ENCODE data around the gene DCC. TPM values are rescaled to one million over a fixed set of nuclear protein-coding genes. Genes with fewer than 3 reads are reported as not detected.

DCC gene
- total RNA-seq, 1 experiment from 2014 or later = not detected

DNA sequence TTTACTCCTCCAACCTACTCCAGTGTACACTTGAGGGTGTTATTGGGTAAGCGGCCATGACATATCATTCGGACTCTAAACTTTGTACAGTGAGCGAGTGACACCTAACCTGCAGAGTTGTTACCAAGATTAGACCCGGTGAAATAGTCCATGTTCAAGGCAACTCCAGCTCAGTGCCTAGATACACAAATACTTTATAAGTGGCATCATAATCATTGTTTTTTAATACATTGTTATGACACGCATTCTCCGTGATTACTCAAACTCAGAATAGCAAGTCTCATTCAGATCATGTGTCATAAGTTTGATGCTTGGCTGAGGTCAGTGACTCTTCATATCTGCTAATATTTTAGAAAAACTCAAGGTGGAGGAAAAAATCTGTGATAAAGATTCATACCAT lies 597.8 kb downstream of the DCC start:
- Histone ChIP-seq H2AFZ (ENCODE audit: low read depth, low read length, poor library complexity, severe bottlenecking) (no peak overlapping the region), H3K9ac (ENCODE audit: low read length) (no peak overlapping the region), H3K27ac (ENCODE audit: low read depth, low read length) (no peak overlapping the region), H3K4me2 (ENCODE audit: low read length) (no peak overlapping the region), H3K9me3 (ENCODE audit: control insufficient read depth in 1 of 2, insufficient read depth in 1 of 2, low read depth in 1 of 2, low read length in 2 of 2) (peaks cover 7 to 9% of the 10 kb centered on the region in 2 experiments; a peak in 2 of 4 replicates), H3K4me1 (ENCODE audit: control insufficient read depth in 1 of 2, insufficient read depth in 2 of 2, low read length in 2 of 2) (no peaks in the 10 kb centered on the region), H3K27me3 (ENCODE audit: insufficient read depth, low read length) (no peaks in the 10 kb centered on the region), H3K36me3 (ENCODE audit: control insufficient read depth in 1 of 2, insufficient read depth in 2 of 2, low read length in 2 of 2) (no peaks in the 10 kb centered on the region), H3K79me2 (ENCODE audit: insufficient read depth, low read length) (no peaks in the 10 kb centered on the region), H4K20me1 (ENCODE audit: insufficient read depth) (no peaks in the 10 kb centered on the region), H3K4me3 (replicated peaks in 1 of 2; ENCODE audit: low read depth in 1 of 2, low read length in 2 of 2) (no peak overlapping the region), H3K9me2 (ENCODE audit: insufficient read depth) (no peaks in the 10 kb centered on the region)
- RAD21 ChIA-PET (ENCODE audit: low non-redundant PET in 1 of 2, low total read pairs in 2 of 2, uncharacterized antibody in 2 of 2, unreplicated experiment in 2 of 2) = no interaction called here
- TF ChIP-seq ZBTB33 (IDR thresholded peaks at IDR 0.05; ENCODE audit: extremely low read depth, insufficient replicate concordance, low read length) (no peak), ZNF274 (IDR thresholded peaks at IDR 0.05; ENCODE audit: low read depth, low read length) (no peak)
- TF ChIP-seq, protein P1, sequence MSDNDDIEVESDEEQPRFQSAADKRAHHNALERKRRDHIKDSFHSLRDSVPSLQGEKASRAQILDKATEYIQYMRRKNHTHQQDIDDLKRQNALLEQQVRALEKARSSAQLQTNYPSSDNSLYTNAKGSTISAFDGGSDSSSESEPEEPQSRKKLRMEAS (IDR thresholded peaks at IDR 0.05) = no peak
- no TSS peak for BruUV-seq (replicated peaks)
- POLR2A ChIA-PET = no interaction called here
- DNase-seq (ENCODE audit: low read depth, low spot score) = no peak
- CTCF ChIA-PET = no interaction called here
- intact Hi-C loops (cut with micrococcal nuclease) = no loop called here
- no peak for ATAC-seq

- DNase-seq (ENCODE audit: low read depth, low spot score) (no peak), ATAC-seq (no peak)
- ChIA-PET RAD21 (ENCODE audit: low non-redundant PET in 1 of 2, low total read pairs in 2 of 2, uncharacterized antibody in 2 of 2, unreplicated experiment in 2 of 2) (no interaction called here), CTCF (no interaction called here), POLR2A (no interaction called here)
- Histone ChIP-seq H3K36me3 (ENCODE audit: control insufficient read depth in 1 of 2, insufficient read depth in 2 of 2, low read length in 2 of 2) (no peaks in the 10 kb centered on the region), H3K4me2 (ENCODE audit: low read length) (no peak overlapping the region), H3K9ac (ENCODE audit: low read length) (no peak overlapping the region), H3K27me3 (ENCODE audit: insufficient read depth, low read length) (no peaks in the 10 kb centered on the region), H3K9me3 (ENCODE audit: control insufficient read depth in 1 of 2, insufficient read depth in 1 of 2, low read depth in 1 of 2, low read length in 2 of 2) (peaks cover 19% of the 10 kb centered on the region in 2 experiments; a peak in 2 of 4 replicates), H2AFZ (ENCODE audit: low read depth, low read length, poor library complexity, severe bottlenecking) (no peak overlapping the region), H3K4me1 (ENCODE audit: control insufficient read depth in 1 of 2, insufficient read depth in 2 of 2, low read length in 2 of 2) (no peaks in the 10 kb centered on the region), H3K27ac (ENCODE audit: low read depth, low read length) (no peak overlapping the region), H3K9me2 (ENCODE audit: insufficient read depth) (no peaks in the 10 kb centered on the region), H3K79me2 (ENCODE audit: insufficient read depth, low read length) (no peaks in the 10 kb centered on the region), H3K4me3 (replicated peaks in 1 of 2; ENCODE audit: low read depth in 1 of 2, low read length in 2 of 2) (no peak overlapping the region), H4K20me1 (ENCODE audit: insufficient read depth) (no peaks in the 10 kb centered on the region)
- intact Hi-C loops (cut with micrococcal nuclease) = no loop called here
- BruUV-seq (replicated peaks) = no TSS peak
- TF ChIP-seq CBX3 (IDR thresholded peaks at IDR 0.05; ENCODE audit: low read depth) (no peak), SRF (IDR thresholded peaks at IDR 0.05; ENCODE audit: low read depth) (no peak), EZH2 (IDR thresholded peaks at IDR 0.05) (no peak), REST (IDR thresholded peaks at IDR 0.05; ENCODE audit: low read depth) (no peak), FOSL1 (IDR thresholded peaks at IDR 0.05; ENCODE audit: low read depth) (no peak), YY1 (IDR thresholded peaks at IDR 0.05; ENCODE audit: extremely low read depth, insufficient replicate concordance, low read depth, low read length) (no peak), ZNF274 (IDR thresholded peaks at IDR 0.05; ENCODE audit: low read depth, low read length) (no peak), JUND (IDR thresholded peaks at IDR 0.05) (no peak), EZH2phosphoT487 (IDR thresholded peaks at IDR 0.05; ENCODE audit: borderline replicate concordance) (no peak), RAD21 (IDR thresholded peaks at IDR 0.05; ENCODE audit: low read depth) (no peak)
- TF ChIP-seq, protein P2, sequence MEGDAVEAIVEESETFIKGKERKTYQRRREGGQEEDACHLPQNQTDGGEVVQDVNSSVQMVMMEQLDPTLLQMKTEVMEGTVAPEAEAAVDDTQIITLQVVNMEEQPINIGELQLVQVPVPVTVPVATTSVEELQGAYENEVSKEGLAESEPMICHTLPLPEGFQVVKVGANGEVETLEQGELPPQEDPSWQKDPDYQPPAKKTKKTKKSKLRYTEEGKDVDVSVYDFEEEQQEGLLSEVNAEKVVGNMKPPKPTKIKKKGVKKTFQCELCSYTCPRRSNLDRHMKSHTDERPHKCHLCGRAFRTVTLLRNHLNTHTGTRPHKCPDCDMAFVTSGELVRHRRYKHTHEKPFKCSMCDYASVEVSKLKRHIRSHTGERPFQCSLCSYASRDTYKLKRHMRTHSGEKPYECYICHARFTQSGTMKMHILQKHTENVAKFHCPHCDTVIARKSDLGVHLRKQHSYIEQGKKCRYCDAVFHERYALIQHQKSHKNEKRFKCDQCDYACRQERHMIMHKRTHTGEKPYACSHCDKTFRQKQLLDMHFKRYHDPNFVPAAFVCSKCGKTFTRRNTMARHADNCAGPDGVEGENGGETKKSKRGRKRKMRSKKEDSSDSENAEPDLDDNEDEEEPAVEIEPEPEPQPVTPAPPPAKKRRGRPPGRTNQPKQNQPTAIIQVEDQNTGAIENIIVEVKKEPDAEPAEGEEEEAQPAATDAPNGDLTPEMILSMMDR (IDR thresholded peaks at IDR 0.05 in 2 of 3, conservative IDR thresholded peaks at IDR 0.05 in 1 of 3; ENCODE audit: borderline replicate concordance in 1 of 3, insufficient read depth in 1 of 3, low read depth in 2 of 3, low read length in 2 of 3) = no peak
These were observed 605.6 kb downstream of the DCC start for GRCh38 chr18:52945552-52945951.

All from HCT116 (cell line).